Measurements from ENCODE around the gene HSD17B12. TPM values are rescaled to one million over a fixed set of nuclear protein-coding genes. Genes with fewer than 3 reads are reported as not detected.

The HSD17B12 gene
- total and polyA plus RNA-seq, 2 of the 13 experiments (the other 11 are each of a cell fraction or from before 2014, with no cell fraction given) = 50.3 to 117 TPM

DNA sequence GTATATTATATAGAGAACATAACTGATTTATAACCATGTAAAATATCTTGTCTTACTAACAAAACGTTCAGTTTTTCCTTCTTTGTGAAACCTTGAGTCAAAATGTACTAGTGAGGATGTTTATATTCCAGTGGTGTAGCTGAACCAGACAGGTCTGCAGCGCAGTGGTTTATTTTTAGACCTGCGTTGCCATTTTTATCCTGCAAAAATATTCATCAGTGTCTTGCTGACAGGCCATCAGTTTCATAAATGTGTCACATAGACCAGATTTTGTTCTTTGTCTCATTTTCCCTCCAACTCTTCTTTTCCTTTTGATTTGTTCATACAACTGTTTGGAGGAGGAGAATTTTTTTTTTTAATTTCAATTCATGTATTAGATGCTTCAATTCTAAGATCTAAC, 43.1 kb downstream of the HSD17B12 start (continued):
- TF ChIP-seq EP300 (IDR thresholded peaks at IDR 0.05; ENCODE audit: low read depth in 2 of 2, low read length in 2 of 2) (no peak), EP300 (CRISPR knock-in tag; IDR thresholded peaks at IDR 0.05; ENCODE audit: borderline replicate concordance) (no peak), HOXD1 (CRISPR knock-in tag; IDR thresholded peaks at IDR 0.05) (no peak), SIX1 (CRISPR knock-in tag; IDR thresholded peaks at IDR 0.05; ENCODE audit: borderline replicate concordance) (no peak), KLF11 (CRISPR knock-in tag; IDR thresholded peaks at IDR 0.05) (no peak), ZNF879 (CRISPR knock-in tag; IDR thresholded peaks at IDR 0.05) (no peak), ZNF350 (CRISPR knock-in tag; IDR thresholded peaks at IDR 0.05; ENCODE audit: borderline replicate concordance, low read depth) (no peak), SSRP1 (CRISPR knock-in tag; IDR thresholded peaks at IDR 0.05) (no peak), ZBTB42 (CRISPR knock-in tag; IDR thresholded peaks at IDR 0.05) (no peak), ZNF335 (CRISPR knock-in tag; IDR thresholded peaks at IDR 0.05) (no peak), ZNF749 (CRISPR knock-in tag; IDR thresholded peaks at IDR 0.05; ENCODE audit: borderline replicate concordance) (no peak)
- TF ChIP-seq, protein P1, sequence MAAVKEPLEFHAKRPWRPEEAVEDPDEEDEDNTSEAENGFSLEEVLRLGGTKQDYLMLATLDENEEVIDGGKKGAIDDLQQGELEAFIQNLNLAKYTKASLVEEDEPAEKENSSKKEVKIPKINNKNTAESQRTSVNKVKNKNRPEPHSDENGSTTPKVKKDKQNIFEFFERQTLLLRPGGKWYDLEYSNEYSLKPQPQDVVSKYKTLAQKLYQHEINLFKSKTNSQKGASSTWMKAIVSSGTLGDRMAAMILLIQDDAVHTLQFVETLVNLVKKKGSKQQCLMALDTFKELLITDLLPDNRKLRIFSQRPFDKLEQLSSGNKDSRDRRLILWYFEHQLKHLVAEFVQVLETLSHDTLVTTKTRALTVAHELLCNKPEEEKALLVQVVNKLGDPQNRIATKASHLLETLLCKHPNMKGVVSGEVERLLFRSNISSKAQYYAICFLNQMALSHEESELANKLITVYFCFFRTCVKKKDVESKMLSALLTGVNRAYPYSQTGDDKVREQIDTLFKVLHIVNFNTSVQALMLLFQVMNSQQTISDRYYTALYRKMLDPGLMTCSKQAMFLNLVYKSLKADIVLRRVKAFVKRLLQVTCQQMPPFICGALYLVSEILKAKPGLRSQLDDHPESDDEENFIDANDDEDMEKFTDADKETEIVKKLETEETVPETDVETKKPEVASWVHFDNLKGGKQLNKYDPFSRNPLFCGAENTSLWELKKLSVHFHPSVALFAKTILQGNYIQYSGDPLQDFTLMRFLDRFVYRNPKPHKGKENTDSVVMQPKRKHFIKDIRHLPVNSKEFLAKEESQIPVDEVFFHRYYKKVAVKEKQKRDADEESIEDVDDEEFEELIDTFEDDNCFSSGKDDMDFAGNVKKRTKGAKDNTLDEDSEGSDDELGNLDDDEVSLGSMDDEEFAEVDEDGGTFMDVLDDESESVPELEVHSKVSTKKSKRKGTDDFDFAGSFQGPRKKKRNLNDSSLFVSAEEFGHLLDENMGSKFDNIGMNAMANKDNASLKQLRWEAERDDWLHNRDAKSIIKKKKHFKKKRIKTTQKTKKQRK (IDR thresholded peaks at IDR 0.05; ENCODE audit: low read length) = no peak

DNA sequence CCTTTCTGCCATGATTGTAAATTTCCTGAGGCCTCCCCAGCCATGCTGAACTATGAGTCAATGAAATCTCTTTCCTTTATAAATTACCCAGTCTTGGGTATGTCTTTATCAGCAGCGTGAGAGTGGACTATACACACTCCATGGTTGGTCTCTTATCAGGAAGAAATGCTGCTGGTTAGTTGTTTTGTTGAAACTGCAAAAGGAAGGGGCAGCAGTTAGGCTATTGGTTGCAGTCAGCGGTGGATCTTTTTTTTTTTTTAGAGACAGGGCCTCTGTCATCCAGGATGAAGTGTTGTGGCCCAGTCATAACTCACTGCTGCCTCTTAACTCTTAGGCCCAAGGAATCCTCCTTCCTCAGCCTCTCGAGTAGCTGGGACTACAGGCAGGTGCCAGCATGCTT, 51.7 kb downstream of the HSD17B12 start:
- Histone ChIP-seq H3K27me3 (ENCODE audit: control insufficient read depth in 1 of 2, insufficient read depth in 2 of 2, low read length in 2 of 2) (no peaks in the 10 kb centered on the region), H2AFZ (ENCODE audit: low read length) (no peak overlapping the region), H3K4me2 (ENCODE audit: low read depth, low read length) (no peak overlapping the region), H3K4me1 (ENCODE audit: insufficient read depth, low read length) (peaks cover 17% of the 10 kb centered on the region), H3K27ac (ENCODE audit: extremely low read length, insufficient read depth, low read length) (no peak overlapping the region), H3K9me3 (ENCODE audit: low read length) (no peaks in the 10 kb centered on the region), H3K9ac (ENCODE audit: insufficient read depth, low read depth, low read length) (no peak overlapping the region), H3K36me3 (replicated peaks in 1 of 2; ENCODE audit: control insufficient read depth in 1 of 2, insufficient read depth in 2 of 2, low read length in 2 of 2) (peaks cover 0 to 17% of the 10 kb centered on the region in 2 experiments; a peak in 3 of 5 replicates), H3K4me3 (replicated peaks in 1 of 3; ENCODE audit: insufficient read depth in 1 of 3, low read depth in 2 of 3, low read length in 3 of 3) (no peak overlapping the region), H3K79me2 (ENCODE audit: insufficient read depth, low read length) (peaks cover 75% of the 10 kb centered on the region), H4K20me1 (ENCODE audit: insufficient read depth, low read length) (peaks cover 34% of the 10 kb centered on the region; the same call in 1 of the 2 replicates)
- 97% methylated on average over 3 of the region's 3 CpGs for WGBS (ENCODE audit: low lambda C conversion rate)
- BruUV-seq (replicated peaks) = no TSS peak
- intact Hi-C loops (cut with micrococcal nuclease; ENCODE audit: unreplicated experiment) (no loop called here), in situ Hi-C loops (cut with HindIII; ENCODE audit: extremely low pct_ligation_motif_present, low pct_unique_long_range_greater_than_20kb) (no loop called here)
- TF ChIP-seq ZNF879 (CRISPR knock-in tag; IDR thresholded peaks at IDR 0.05) (no peak), SP2 (CRISPR knock-in tag; IDR thresholded peaks at IDR 0.05) (no peak), SMAD1 (CRISPR knock-in tag; IDR thresholded peaks at IDR 0.05; ENCODE audit: borderline replicate concordance, low read depth) (no peak), KLF13 (CRISPR knock-in tag; IDR thresholded peaks at IDR 0.05) (no peak), HHEX (CRISPR knock-in tag; IDR thresholded peaks at IDR 0.05) (no peak), ZNF30 (CRISPR knock-in tag; IDR thresholded peaks at IDR 0.05) (no peak)
- TF ChIP-seq, protein P2, sequence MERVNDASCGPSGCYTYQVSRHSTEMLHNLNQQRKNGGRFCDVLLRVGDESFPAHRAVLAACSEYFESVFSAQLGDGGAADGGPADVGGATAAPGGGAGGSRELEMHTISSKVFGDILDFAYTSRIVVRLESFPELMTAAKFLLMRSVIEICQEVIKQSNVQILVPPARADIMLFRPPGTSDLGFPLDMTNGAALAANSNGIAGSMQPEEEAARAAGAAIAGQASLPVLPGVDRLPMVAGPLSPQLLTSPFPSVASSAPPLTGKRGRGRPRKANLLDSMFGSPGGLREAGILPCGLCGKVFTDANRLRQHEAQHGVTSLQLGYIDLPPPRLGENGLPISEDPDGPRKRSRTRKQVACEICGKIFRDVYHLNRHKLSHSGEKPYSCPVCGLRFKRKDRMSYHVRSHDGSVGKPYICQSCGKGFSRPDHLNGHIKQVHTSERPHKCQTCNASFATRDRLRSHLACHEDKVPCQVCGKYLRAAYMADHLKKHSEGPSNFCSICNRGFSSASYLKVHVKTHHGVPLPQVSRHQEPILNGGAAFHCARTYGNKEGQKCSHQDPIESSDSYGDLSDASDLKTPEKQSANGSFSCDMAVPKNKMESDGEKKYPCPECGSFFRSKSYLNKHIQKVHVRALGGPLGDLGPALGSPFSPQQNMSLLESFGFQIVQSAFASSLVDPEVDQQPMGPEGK (CRISPR knock-in tag; IDR thresholded peaks at IDR 0.05) = no peak
- TF ChIP-seq, protein P3, sequence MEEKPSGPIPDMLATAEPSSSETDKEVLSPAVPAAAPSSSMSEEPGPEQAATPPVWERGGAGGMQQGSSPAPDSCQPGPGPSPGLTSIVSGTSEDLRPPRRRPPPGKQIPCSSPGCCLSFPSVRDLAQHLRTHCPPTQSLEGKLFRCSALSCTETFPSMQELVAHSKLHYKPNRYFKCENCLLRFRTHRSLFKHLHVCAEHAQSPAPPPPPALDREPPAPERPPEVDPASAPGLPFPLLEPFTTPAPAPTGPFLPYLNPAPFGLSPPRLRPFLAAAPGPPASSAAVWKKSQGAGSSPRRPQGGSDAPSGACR (CRISPR knock-in tag; IDR thresholded peaks at IDR 0.05) = no peak
- ChIA-PET POLR2A (no interaction called here), CTCF (ENCODE audit: low intra/inter-chr PET ratio, low total read pairs) (no interaction called here)
- FAIRE-seq (no peak), DNase-seq (ENCODE audit: low spot score) (no peak), ATAC-seq (no peak)
